HEK293 (cell line): ENCODE measurements around the gene ATF6.

Experiments used
- CTCF ChIP-seq: fragments of 450-650 bp; formaldehyde crosslinking; IDR thresholded peaks from 2 replicates; pipeline ENCODE4 v1.5.1; 2016; ENCODE audit warnings: missing biosample characterization, missing genetic modification characterization
- PRDM10 ChIP-seq: fragments of 450-650 bp; formaldehyde crosslinking; IDR thresholded peaks from 2 replicates; pipeline ENCODE4 v1.5.1; 2016; ENCODE audit warnings: missing biosample characterization, missing genetic modification characterization
- ZNF121 ChIP-seq: fragments of 450-650 bp; formaldehyde crosslinking; IDR thresholded peaks from 2 replicates; pipeline ENCODE4 v1.5.1; 2016; ENCODE audit warnings: missing biosample characterization, missing genetic modification characterization
- ZNF174 ChIP-seq: fragments of 450-650 bp; formaldehyde crosslinking; IDR thresholded peaks from 2 replicates; pipeline ENCODE4 v1.5.0; 2017; ENCODE audit warnings: missing biosample characterization, mild to moderate bottlenecking, missing genetic modification characterization
- ZNF670 ChIP-seq: fragments of 450-650 bp; formaldehyde crosslinking; IDR thresholded peaks from 2 replicates; pipeline ENCODE4 v1.5.1; 2016; ENCODE audit warnings: missing biosample characterization, missing genetic modification characterization, low read depth

GRCh38 chr1:161973924-161974845 is 208.1 kb downstream of the ATF6 start:
- TF ChIP-seq CTCF (tag by site-specific recombination) (no peak), ZNF121 (tag by site-specific recombination) (no peak), ZNF670 (tag by site-specific recombination) (no peak), PRDM10 (tag by site-specific recombination) (no peak), ZNF174 (tag by site-specific recombination) (no peak)
